Chondrocyte (in vitro differentiated cells): ENCODE measurements around the gene SLC25A11. TPM values are rescaled to one million over a fixed set of nuclear protein-coding genes. Genes with fewer than 3 reads are reported as not detected.

Experiments
- DNase-seq: peaks from one replicate; pipeline ENCODE4 v3.0.0; 2021; ENCODE audit warnings: mixed read lengths, low spot score
- H3K27ac Mint-ChIP-seq: one replicate; pipeline ENCODE4 v1.8.0; 2021; ENCODE audit warnings: mild to moderate bottlenecking, moderate library complexity, mixed read lengths; ENCODE audit not compliant: unreplicated experiment
- H3K27me3 Mint-ChIP-seq: 2 replicates; pipeline ENCODE4 v1.8.0; 2021; ENCODE audit warnings: low read depth, mixed read lengths
- H3K36me3 Mint-ChIP-seq: 2 replicates; pipeline ENCODE4 v1.8.0; 2021; ENCODE audit warnings: low read depth, mixed read lengths
- H3K4me1 Mint-ChIP-seq: 2 replicates; pipeline ENCODE4 v1.8.0; 2021; ENCODE audit warnings: low read depth, mild to moderate bottlenecking, mixed read lengths
- H3K4me3 Mint-ChIP-seq: one replicate; pipeline ENCODE4 v1.8.0; 2021; ENCODE audit warnings: mild to moderate bottlenecking, moderate library complexity, mixed read lengths; ENCODE audit not compliant: unreplicated experiment
- H3K9me3 Mint-ChIP-seq: 2 replicates; pipeline ENCODE4 v1.8.0; 2021; ENCODE audit warnings: low read depth, mixed read lengths
- CTCF ChIP-seq: fragments of 200-600 bp; sonication (generic); IDR thresholded peaks from 2 replicates; pipeline ENCODE4 v1.5.0; 2021; ENCODE audit warnings: antibody characterized with exemption, mild to moderate bottlenecking, moderate library complexity
- long read RNA-seq: library from polyadenylated mRNA; stranded (forward); transcript quantifications from one replicate; pipeline ENCODE4 v2.0.0, GENCODE V29; 2021
- total RNA-seq: library from RNA; stranded (reverse); gene quantifications from 3 replicates; pipeline ENCODE4 v1.2.1, GENCODE V29; 2021

Gene SLC25A11, protein sequence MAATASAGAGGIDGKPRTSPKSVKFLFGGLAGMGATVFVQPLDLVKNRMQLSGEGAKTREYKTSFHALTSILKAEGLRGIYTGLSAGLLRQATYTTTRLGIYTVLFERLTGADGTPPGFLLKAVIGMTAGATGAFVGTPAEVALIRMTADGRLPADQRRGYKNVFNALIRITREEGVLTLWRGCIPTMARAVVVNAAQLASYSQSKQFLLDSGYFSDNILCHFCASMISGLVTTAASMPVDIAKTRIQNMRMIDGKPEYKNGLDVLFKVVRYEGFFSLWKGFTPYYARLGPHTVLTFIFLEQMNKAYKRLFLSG
- 44.0 to 62.4 TPM (median 46.6 TPM) in 3 replicates for total RNA-seq
- long read RNA-seq, transcript SLC25A11-201 (8 exons, 1,897 nt), result major isoform, 149 of 194 reads
- long read RNA-seq, partial matches to known transcripts, result 0 of 194 reads
- long read RNA-seq, other reads (novel, unspliced or antisense), result 43 of 194 reads

GRCh38 chr17:4939796-4940554, at the start of gene SLC25A11, which contains the start of gene RNF167:
Gene SLC25A11 (minus strand): TSS chr17:4940046. CDS start chr17:4939910, 136 bp downstream.
Gene RNF167 (plus strand): TSS chr17:4940268. CDS start chr17:4940910, 642 bp downstream.
- DNase-seq, result peak; percentile 98
- Mint-ChIP-seq H3K4me3 (peak within 1 kb of the TSS; percentile 88), H3K27me3 (no peaks in the 10 kb centered on the region), H3K36me3 (peaks cover 6% of the 10 kb centered on the region), H3K4me1 (peaks cover 52% of the 10 kb centered on the region), H3K9me3 (no peaks in the 10 kb centered on the region), H3K27ac (peak within 1 kb of the TSS; percentile 98)
- peak; percentile 6 for TF ChIP-seq CTCF

DNA sequence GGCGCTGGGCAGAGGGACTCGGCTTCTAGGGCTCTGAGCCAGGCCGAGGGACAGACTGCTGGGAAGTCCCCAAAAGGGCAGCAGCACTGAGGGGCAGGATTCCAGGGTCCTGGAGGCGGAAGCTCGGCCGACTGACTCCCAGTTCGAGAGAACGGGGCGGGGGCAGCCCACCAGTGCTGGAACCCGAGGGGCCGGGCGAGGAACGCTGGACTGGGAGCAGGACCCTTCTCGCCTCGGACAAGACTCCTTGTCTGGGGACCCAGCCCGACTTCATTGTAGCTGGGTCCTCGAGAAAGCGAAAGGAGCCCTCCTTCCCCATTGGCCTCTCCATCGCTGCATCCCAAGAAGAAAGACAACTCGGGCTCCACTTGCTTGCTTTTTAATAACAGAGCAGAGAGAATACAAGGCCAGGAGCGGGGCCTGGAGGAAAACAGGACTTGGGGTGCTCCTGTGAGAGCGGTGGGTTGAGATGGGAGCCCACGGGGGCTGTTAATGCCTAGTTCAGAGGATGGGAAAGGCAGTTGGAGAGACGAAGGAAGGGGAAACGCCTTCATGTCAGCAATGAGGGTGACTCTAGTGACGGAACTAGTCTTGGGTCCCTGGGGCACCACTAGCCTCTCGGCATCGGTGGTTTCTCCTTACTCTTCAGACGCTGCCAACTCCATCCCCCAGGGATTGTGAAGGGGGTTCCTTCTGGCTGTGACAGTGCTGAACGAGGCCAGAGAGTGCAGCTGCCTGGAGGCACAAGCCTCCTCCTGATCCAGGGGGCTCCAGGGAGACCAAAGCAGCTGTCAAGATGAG, 48.1 kb upstream of the SLC25A11 start:
- TF ChIP-seq CTCF, result no peak

DNA sequence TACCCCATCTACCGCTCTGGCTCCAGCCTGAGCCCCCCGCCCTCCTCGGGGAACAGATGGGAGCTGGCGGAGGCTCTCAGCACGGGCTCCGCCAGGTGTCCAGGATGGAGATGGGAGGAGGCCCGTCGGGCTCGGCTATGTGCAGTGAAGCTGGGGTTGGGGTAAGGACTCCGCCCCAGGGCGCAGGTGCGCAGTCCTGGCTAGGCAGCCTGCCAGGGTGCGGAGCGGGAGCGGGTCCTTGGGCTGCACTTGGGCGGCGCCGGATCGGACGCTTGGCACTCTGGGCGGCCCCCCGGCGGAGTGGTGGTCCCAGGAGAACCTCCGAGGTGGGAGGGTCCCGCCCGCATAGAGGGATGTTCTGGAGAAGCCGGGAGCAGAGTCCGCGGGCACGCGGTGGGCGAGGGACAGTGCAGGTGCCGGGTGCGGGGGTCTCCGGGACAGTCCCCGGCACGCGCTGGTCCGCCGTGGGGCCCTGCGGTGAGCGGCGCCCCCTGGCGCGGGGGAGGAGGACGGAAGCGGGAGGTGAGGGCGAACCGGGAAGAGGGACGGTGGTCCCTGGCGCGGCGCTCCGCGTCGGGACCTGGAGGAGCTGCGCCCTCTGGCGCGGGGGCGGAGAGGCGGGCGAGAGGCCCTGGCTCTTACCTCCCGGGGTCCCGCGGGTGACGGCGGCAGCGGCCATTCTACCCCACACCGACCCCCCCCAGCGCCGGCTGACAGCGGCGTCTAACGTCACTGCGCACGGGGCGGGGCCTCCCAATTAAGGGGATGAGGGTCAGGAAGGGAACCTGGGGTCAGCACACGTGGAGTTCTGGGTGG, 47.3 kb upstream of the SLC25A11 start, which contains the start of gene CAMTA2:
Gene CAMTA2 (minus strand): TSS at position 725 of the 816 bp plus-strand sequence. CDS start 1,453 bp downstream, outside the sequence.
- Mint-ChIP-seq H3K9me3 (no peaks in the 10 kb centered on the region), H3K27me3 (no peaks in the 10 kb centered on the region), H3K4me3 (peak within 1 kb of the TSS; percentile 88), H3K27ac (peak within 1 kb of the TSS; percentile 86), H3K4me1 (peaks cover 34% of the 10 kb centered on the region), H3K36me3 (peaks cover 6% of the 10 kb centered on the region)
- DNase-seq, result no peak
- TF ChIP-seq CTCF, result peak; percentile 94

More for the DNA sequence above, 48.1 kb upstream of the SLC25A11 start:
- Mint-ChIP-seq H3K4me1 (peaks cover 34% of the 10 kb centered on the region), H3K27ac (peak overlapping the region; percentile 86), H3K27me3 (no peaks in the 10 kb centered on the region), H3K36me3 (no peaks in the 10 kb centered on the region), H3K4me3 (peak overlapping the region; percentile 88), H3K9me3 (no peaks in the 10 kb centered on the region)
- no peak for DNase-seq

DNA sequence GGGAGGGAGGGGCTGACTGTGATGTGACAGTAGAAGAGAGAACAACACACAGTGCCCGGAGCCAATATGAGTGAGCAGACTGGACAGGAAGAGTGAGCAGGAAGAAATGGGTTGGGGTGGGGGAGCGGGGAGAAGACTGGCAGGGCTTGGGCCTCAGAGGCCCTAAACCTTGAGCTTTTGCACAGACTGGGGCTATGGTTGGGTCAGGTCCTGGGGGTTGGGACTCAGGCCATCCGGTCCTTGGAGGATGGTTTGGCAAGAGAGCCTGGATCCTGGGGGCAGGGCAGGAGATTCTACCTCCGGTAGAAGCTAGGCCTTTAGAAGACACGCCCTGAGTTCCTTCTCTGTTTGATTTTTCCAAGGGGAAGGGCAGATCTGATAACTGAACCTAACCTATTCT, 46.6 kb upstream of the SLC25A11 start:
- peaks cover 6% of the 10 kb centered on the region for H3K36me3 Mint-ChIP-seq
- H3K4me3 Mint-ChIP-seq, result peak overlapping the region; percentile 88
- DNase-seq, result no peak
- peaks cover 34% of the 10 kb centered on the region for H3K4me1 Mint-ChIP-seq
- no peaks in the 10 kb centered on the region for H3K9me3 Mint-ChIP-seq
- H3K27ac Mint-ChIP-seq, result peak overlapping the region; percentile 78
- no peaks in the 10 kb centered on the region for H3K27me3 Mint-ChIP-seq
- TF ChIP-seq CTCF, result no peak
